SK-N-SH (cell line): ENCODE data around the gene CXCL10. TPM values are rescaled to one million over a fixed set of nuclear protein-coding genes. Genes with fewer than 3 reads are reported as not detected.

Source experiments
- CTCF ChIA-PET: fragments of 300-600, 350-600 bp; formaldehyde crosslinking; extraction: SDS; loops from one replicate; lab custom pipeline; 2021; lab: Yijun Ruan, JAX
- POLR2A ChIA-PET: fragments of 350-600 bp; sonication (Branson Sonifier 250); formaldehyde crosslinking; extraction: SDS; loops from one replicate; lab custom pipeline; 2020; ENCODE audit warnings: antibody characterized with exemption, inconsistent platforms; lab: Yijun Ruan, JAX
- DNase-seq: peaks from one replicate; pipeline ENCODE4 v3.0.0; 2012
- H2AFZ ChIP-seq: fragments of 200-600 bp; sonication (generic); 2 replicates; pipeline ENCODE4 v1.8.1; 2016; ENCODE audit warnings: antibody characterized with exemption, mild to moderate bottlenecking, low read depth
- H3F3A ChIP-seq: fragments of 200-600 bp; sonication (generic); replicated peaks from 2 replicates; pipeline ENCODE3; 2016; ENCODE audit warnings: antibody characterized with exemption, mild to moderate bottlenecking; ENCODE audit not compliant: insufficient read depth
- H3K27ac ChIP-seq, 2 experiments: fragments of 200-500 bp in 1 of 2; fragments of 200-600 bp in 1 of 2; sonication (Bioruptor generic) in 1 of 2; sonication (generic), shearing (Covaris generic) in 1 of 2; 2 replicates each; pipeline versions ENCODE4 v1.5.1 to v1.6.1; 2014 to 2016; ENCODE audit warnings: low read depth in 2 of 2, inconsistent platforms in 1 of 2, low read length in 1 of 2, mild to moderate bottlenecking in 1 of 2, mixed read lengths in 1 of 2
- H3K27me3 ChIP-seq: fragments of 200-600 bp; sonication (generic), shearing (Covaris generic); 2 replicates; pipeline ENCODE4 v1.6.1; 2016; ENCODE audit warnings: mixed run types; ENCODE audit not compliant: insufficient read depth
- H3K36me3 ChIP-seq, 2 experiments: fragments of 200-500 bp in 1 of 2; fragments of 200-600 bp in 1 of 2; sonication (Bioruptor generic) in 1 of 2; sonication (generic) in 1 of 2; replicated peaks in 1 of 2; 2 replicates each; pipeline versions ENCODE3 to v1.5.1; 2014 to 2016; ENCODE audit warnings: low read length in 1 of 2, mild to moderate bottlenecking in 1 of 2; ENCODE audit not compliant: insufficient read depth in 2 of 2, control insufficient read depth in 1 of 2
- H3K4me1 ChIP-seq, 2 experiments: fragments of 200-500 bp in 1 of 2; fragments of 200-600 bp in 1 of 2; sonication (Bioruptor generic) in 1 of 2; sonication (generic), shearing (Covaris generic) in 1 of 2; 2 replicates each; pipeline versions ENCODE4 v1.5.1 to v1.6.1; 2014 to 2016; ENCODE audit warnings: low read depth in 1 of 2, low read length in 1 of 2, mixed run types in 1 of 2; ENCODE audit not compliant: insufficient read depth in 2 of 2, control insufficient read depth in 1 of 2
- H3K4me2 ChIP-seq: fragments of 200-600 bp; sonication (generic), shearing (Covaris generic); 2 replicates; pipeline ENCODE4 v1.6.1; 2017; ENCODE audit warnings: mixed run types
- H3K4me3 ChIP-seq, 2 experiments: fragments of 200-500 bp in 1 of 2; fragments of 200-600 bp in 1 of 2; sonication (Bioruptor generic) in 1 of 2; sonication (generic), shearing (Covaris generic) in 1 of 2; 2 replicates each; pipeline versions ENCODE4 v1.5.1 to v1.8.1; 2014 to 2016; ENCODE audit warnings: low read depth in 2 of 2, inconsistent platforms in 1 of 2, low read length in 1 of 2, mild to moderate bottlenecking in 1 of 2, mixed read lengths in 1 of 2, moderate library complexity in 1 of 2
- H3K79me2 ChIP-seq: fragments of 200-600 bp; sonication (generic); 2 replicates; pipeline ENCODE4 v1.8.1; 2017; ENCODE audit warnings: mild to moderate bottlenecking; ENCODE audit not compliant: insufficient read depth
- H3K9ac ChIP-seq: fragments of 200-600 bp; sonication (generic); 2 replicates; pipeline ENCODE4 v1.6.1; 2017; ENCODE audit warnings: mixed run types
- H3K9me2 ChIP-seq: fragments of 200-600 bp; sonication (generic); 2 replicates; pipeline ENCODE4 v1.6.1; 2017; ENCODE audit warnings: mixed run types
- H3K9me3 ChIP-seq: fragments of 200-600 bp; sonication (generic); 2 replicates; pipeline ENCODE4 v1.6.1; 2017; ENCODE audit warnings: mixed run types, mild to moderate bottlenecking, moderate library complexity
- H4K20me1 ChIP-seq: fragments of 200-600 bp; sonication (generic); 2 replicates; pipeline ENCODE4 v1.6.1; 2017; ENCODE audit warnings: mild to moderate bottlenecking, mixed run types; ENCODE audit not compliant: insufficient read depth
- ELF1 ChIP-seq: IDR thresholded peaks from 2 replicates; pipeline ENCODE4 v1.4.0; 2012
- FOXJ3 ChIP-seq: sonication (generic); formaldehyde crosslinking; IDR thresholded peaks from 2 replicates; pipeline ENCODE4 v1.5.1; 2020; ENCODE audit warnings: mild to moderate bottlenecking, missing genetic modification reagents
- GABPA ChIP-seq: IDR thresholded peaks from 2 replicates; pipeline ENCODE4 v1.4.0; 2012; ENCODE audit warnings: low read depth, mild to moderate bottlenecking
- MEF2A ChIP-seq: IDR thresholded peaks from 2 replicates; pipeline ENCODE4 v1.4.0; 2012; ENCODE audit warnings: low read depth, borderline replicate concordance
- NFIC ChIP-seq: IDR thresholded peaks from 2 replicates; pipeline ENCODE4 v1.4.0; 2012; ENCODE audit warnings: borderline replicate concordance
- PBX3 ChIP-seq: IDR thresholded peaks from 2 replicates; pipeline ENCODE4; 2012
- RAD21 ChIP-seq: IDR thresholded peaks from 2 replicates; pipeline ENCODE4 v1.6.1; 2012; ENCODE audit warnings: mild to moderate bottlenecking, low read length
- REST ChIP-seq: IDR thresholded peaks from 2 replicates; pipeline ENCODE4 v1.6.1; 2012; ENCODE audit warnings: mild to moderate bottlenecking, low read depth, low read length, moderate library complexity
- RXRA ChIP-seq: IDR thresholded peaks from 2 replicates; pipeline ENCODE4 v1.4.0; 2012; ENCODE audit warnings: low read depth, mild to moderate bottlenecking, borderline replicate concordance
- TAF1 ChIP-seq: IDR thresholded peaks from 2 replicates; pipeline ENCODE4 v1.6.1; 2012; ENCODE audit warnings: low read depth, mild to moderate bottlenecking, low read length, moderate library complexity, borderline replicate concordance
- TEAD4 ChIP-seq: IDR thresholded peaks from 2 replicates; pipeline ENCODE4 v1.4.0; 2012; ENCODE audit warnings: mild to moderate bottlenecking, borderline replicate concordance; ENCODE audit not compliant: insufficient read depth
- YY1 ChIP-seq: IDR thresholded peaks from 2 replicates; pipeline ENCODE4 v1.4.0; 2012; ENCODE audit warnings: low read depth, mild to moderate bottlenecking
- ZBTB33 ChIP-seq: IDR thresholded peaks from 2 replicates; pipeline ENCODE4 v1.4.0; 2012; ENCODE audit warnings: low read depth, borderline replicate concordance
- WGBS: methylation state at CpG from one replicate; pipeline ENCODE4 v1.1.6; 2017; ENCODE audit warnings: low lambda C conversion rate; 5-methylcytosine and 5-hydroxymethylcytosine counted together
- polyA plus RNA-seq, 3 experiments: library from polyadenylated mRNA; depleted of rRNA; stranded (reverse); fragments of >200 nt; gene quantifications; 2 replicates each; pipeline ENCODE4 v1.2.3, GENCODE V29; 2012

Gene CXCL10
- polyA plus RNA-seq, 1 of the 3 experiments (the other 2 are of a cell fraction): not detected

GRCh38 chr4:76072760-76073159, 49.5 kb upstream of the CXCL10 start:
- 79% methylated on average over 4 of the region's 4 CpGs for WGBS
- Histone ChIP-seq H3K9me2 (no peaks in the 10 kb centered on the region), H2AFZ (no peak overlapping the region), H3K27me3 (no peaks in the 10 kb centered on the region), H3K9ac (no peak overlapping the region), H3K4me3 (no peak overlapping the region), H3K36me3 (no peaks in the 10 kb centered on the region), H3F3A (no peaks in the 10 kb centered on the region), H3K4me1 (no peaks in the 10 kb centered on the region), H3K27ac (no peak overlapping the region), H3K4me2 (no peak overlapping the region), H4K20me1 (no peaks in the 10 kb centered on the region), H3K9me3 (no peaks in the 10 kb centered on the region), H3K79me2 (no peaks in the 10 kb centered on the region)
- no peak for DNase-seq
- POLR2A ChIA-PET: no interaction called here
- no peak for TF ChIP-seq RXRA
- no peak for TF ChIP-seq YY1
- TF ChIP-seq TEAD4: no peak
- no peak for TF ChIP-seq PBX3
- TF ChIP-seq MEF2A: no peak
- no peak for TF ChIP-seq ELF1
- TF ChIP-seq NFIC: no peak
- no peak for TF ChIP-seq REST
- no peak for TF ChIP-seq GABPA
- TF ChIP-seq RAD21: no peak
- no peak for TF ChIP-seq TAF1
- TF ChIP-seq ZBTB33: no peak
- TF ChIP-seq FOXJ3 (CRISPR knock-in tag): no peak
- TF ChIP-seq, all 33 proteins: peak for 0
- CTCF ChIA-PET: no interaction called here
